Right cardiac atrium (tissue), 5 donors: ENCODE data around the gene MAP3K13. TPM values are rescaled to one million over a fixed set of nuclear protein-coding genes. Genes with fewer than 3 reads are reported as not detected.
A peak's percentile ranks its signal among the peaks of the same experiment; 100 is the strongest.

ENCODE experiments used
- ATAC-seq, 2 donors: fragments of 200-7000 bp; cut with Tn5 transposase; one replicate each; pipeline versions ENCODE4 v1.8.0 to v1.9.1; 2020; ENCODE audit warnings: moderate library complexity in 2 of 2, mild to moderate bottlenecking in 1 of 2
- DNase-seq, 3 donors: peaks; one replicate each; pipeline ENCODE4 v3.0.0-alpha.2; 2020
- H3K27ac ChIP-seq: one replicate; pipeline ENCODE4 v1.5.1; 2013; ENCODE audit warnings: mild to moderate bottlenecking, low read length, control low read depth, moderate library complexity
- H3K27me3 ChIP-seq: one replicate; pipeline ENCODE4 v1.6.1; 2013; ENCODE audit not compliant: control insufficient read depth, insufficient read depth
- H3K4me1 ChIP-seq: one replicate; pipeline ENCODE4 v1.6.1; 2013; ENCODE audit warnings: low read length; ENCODE audit not compliant: control insufficient read depth, insufficient read depth
- H3K4me3 ChIP-seq: one replicate; pipeline ENCODE4 v1.5.1; 2013; ENCODE audit warnings: low read length, control low read depth
- H3K9me3 ChIP-seq: one replicate; pipeline ENCODE4 v1.6.1; 2013; ENCODE audit warnings: low read length; ENCODE audit not compliant: control insufficient read depth
- whole genome bisulfite sequencing: extraction: QIAGEN DNeasy Blood & Tissue Kit; methylation state at CpG from one replicate; pipeline ENCODE4 v1.1.7; 2013; 5-methylcytosine and 5-hydroxymethylcytosine counted together
- intact Hi-C, 4 donors: fragments of 100-400 bp; cut with DNase I; formaldehyde crosslinking; loops; one replicate each; pipeline versions ENCODE4 v1.11.0 to v1.14.0; 2022 to 2023
- long read RNA-seq, 4 donors: library from polyadenylated mRNA; unstranded; transcript quantifications; one replicate each; pipeline ENCODE4 v2.0.0, GENCODE V29; 2020 to 2021
- polyA plus RNA-seq: library from polyadenylated mRNA; stranded (reverse); fragments of 200-250 nt; gene quantifications from one replicate; pipeline ENCODE4 v1.2.3, GENCODE V29; 2013
- total RNA-seq, 4 donors: library from RNA; stranded (reverse); fragmentation: NEBNext Ultra II Directional; extraction: Animal tissue kit (Norgen Biotek cat#: 25700); gene quantifications; one replicate each; pipeline ENCODE4 v1.2.1, GENCODE V29; 2021
- donor health status: healthy with polysubstance abuse.
- donor health status: DM: no; HTN: yes; CAD: no.
- donor health status: DM: no; HTN: no; CAD: no.
- donor health status: DM: no; HTN: yes; CAD: no; lungs with severe emphysema.
- donor health status: DM: yes; HTN: yes; CAD: no.

MAP3K13 gene, protein sequence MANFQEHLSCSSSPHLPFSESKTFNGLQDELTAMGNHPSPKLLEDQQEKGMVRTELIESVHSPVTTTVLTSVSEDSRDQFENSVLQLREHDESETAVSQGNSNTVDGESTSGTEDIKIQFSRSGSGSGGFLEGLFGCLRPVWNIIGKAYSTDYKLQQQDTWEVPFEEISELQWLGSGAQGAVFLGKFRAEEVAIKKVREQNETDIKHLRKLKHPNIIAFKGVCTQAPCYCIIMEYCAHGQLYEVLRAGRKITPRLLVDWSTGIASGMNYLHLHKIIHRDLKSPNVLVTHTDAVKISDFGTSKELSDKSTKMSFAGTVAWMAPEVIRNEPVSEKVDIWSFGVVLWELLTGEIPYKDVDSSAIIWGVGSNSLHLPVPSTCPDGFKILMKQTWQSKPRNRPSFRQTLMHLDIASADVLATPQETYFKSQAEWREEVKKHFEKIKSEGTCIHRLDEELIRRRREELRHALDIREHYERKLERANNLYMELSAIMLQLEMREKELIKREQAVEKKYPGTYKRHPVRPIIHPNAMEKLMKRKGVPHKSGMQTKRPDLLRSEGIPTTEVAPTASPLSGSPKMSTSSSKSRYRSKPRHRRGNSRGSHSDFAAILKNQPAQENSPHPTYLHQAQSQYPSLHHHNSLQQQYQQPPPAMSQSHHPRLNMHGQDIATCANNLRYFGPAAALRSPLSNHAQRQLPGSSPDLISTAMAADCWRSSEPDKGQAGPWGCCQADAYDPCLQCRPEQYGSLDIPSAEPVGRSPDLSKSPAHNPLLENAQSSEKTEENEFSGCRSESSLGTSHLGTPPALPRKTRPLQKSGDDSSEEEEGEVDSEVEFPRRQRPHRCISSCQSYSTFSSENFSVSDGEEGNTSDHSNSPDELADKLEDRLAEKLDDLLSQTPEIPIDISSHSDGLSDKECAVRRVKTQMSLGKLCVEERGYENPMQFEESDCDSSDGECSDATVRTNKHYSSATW
- total RNA-seq (10 to 100 TPM; 10.8 to 18.5 (median 12.5) TPM), polyA plus RNA-seq (11.5 TPM)
- long read RNA-seq, donor 1, transcript MAP3K13-212 (3 exons, 1,681 nt) = major isoform, 11 of 14 reads
- long read RNA-seq, donor 1, partial matches to known transcripts = 1 of 14 reads
- long read RNA-seq, donor 1, other reads (novel, unspliced or antisense) = 2 of 14 reads
- long read RNA-seq, donor 2, partial matches to known transcripts = 0 of 4 reads
- long read RNA-seq, donor 2, other reads (novel, unspliced or antisense) = 1 of 4 reads
- long read RNA-seq, donor 3, full-length matches to known transcripts = 5 of 20 reads
- long read RNA-seq, donor 3, partial matches to known transcripts = 5 of 20 reads
- long read RNA-seq, donor 3, other reads (novel, unspliced or antisense) = 10 of 20 reads
- long read RNA-seq, donor 4, partial matches to known transcripts = 2 of 7 reads
- long read RNA-seq, donor 4, other reads (novel, unspliced or antisense) = 1 of 7 reads

DNA sequence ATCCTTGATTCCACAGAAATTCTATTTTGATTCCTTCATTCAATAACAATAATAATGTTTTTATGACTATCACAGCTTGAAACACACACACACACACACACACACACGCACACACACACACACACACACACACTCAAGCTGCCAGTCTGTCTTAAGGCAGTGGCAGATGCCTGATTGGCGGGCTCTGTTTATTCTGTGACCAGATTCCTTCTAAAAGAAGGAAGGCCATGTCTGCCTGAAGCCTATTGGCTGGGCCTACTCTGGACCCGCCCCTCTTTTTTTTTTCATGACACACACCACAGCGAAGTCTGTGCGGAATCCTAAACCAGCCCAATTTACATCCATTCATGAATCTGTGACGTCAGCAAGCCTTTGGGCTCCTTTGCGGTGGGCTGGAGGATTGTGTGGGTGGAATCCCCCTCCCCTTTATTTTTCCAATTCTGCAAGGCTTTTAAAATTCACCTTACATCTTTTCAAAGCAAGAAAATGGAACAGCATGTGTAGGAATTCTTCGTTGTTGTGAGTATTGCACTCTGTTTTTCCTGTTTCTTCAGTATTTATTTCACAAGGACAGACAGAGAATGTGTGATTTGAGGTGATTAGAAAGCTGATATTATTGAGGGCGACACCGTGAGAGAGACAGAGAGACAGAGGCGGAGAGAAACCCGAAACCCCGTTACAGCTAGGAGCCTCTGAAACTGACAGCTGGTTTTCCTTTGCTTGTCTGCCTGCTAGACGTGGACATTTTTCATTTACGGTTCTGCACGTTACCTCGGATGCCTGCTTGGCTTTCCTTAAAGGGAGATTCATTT, at the start of gene MAP3K13:
MAP3K13 (plus strand) TSS at position 287 of the 812 bp plus-strand sequence. CDS start 65,446 bp downstream, outside the sequence.
- no peaks in the 10 kb centered on the region for H3K9me3 ChIP-seq
- no peaks in the 10 kb centered on the region for H3K27me3 ChIP-seq
- DNase-seq = peak; percentile 88 to 92 (median 89)
- peak within 1 kb of the TSS; percentile 96 for H3K4me3 ChIP-seq
- ATAC-seq = peak; percentile 100
- no peaks in the 10 kb centered on the region for H3K4me1 ChIP-seq
- intact Hi-C loops = no loop called here
- H3K27ac ChIP-seq = peak within 1 kb of the TSS; percentile 55
- WGBS = under 1% methylated on average over 17 of the region's 17 CpGs

DNA sequence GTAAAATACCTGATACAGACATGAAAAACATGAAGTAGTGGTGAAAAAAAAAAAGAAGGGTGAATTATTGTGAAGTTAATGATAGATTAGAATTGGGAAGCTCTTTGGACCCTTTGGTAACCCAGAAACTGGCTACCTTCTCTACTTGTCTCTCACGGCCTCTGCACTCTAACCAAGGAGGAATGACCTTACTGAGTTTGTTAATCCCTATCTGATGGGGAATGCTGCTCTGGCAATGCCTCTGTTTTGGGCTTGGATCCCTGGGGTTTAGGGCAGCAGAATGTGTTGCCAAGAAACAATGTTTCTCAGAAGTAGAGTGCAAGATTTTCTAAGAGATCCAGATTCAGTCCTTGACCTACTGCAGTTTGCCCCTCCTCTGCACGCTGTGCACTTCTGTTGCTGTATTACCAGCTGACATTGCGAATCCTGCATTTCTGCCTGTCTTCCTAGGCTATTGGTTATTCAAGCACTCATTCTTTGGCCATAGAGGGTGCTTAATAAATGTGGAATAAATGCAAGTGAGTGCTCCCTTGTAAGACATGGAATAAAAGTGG, 49.2 kb upstream of the MAP3K13 start:
- Histone ChIP-seq H3K9me3 (peaks cover 2% of the 10 kb centered on the region), H3K27ac (no peak overlapping the region), H3K27me3 (no peaks in the 10 kb centered on the region), H3K4me1 (no peaks in the 10 kb centered on the region), H3K4me3 (no peak overlapping the region)
- 91% methylated on average over 3 of the region's 3 CpGs for WGBS
- intact Hi-C loops = no loop called here
- no peak for ATAC-seq
- DNase-seq = no peak

DNA sequence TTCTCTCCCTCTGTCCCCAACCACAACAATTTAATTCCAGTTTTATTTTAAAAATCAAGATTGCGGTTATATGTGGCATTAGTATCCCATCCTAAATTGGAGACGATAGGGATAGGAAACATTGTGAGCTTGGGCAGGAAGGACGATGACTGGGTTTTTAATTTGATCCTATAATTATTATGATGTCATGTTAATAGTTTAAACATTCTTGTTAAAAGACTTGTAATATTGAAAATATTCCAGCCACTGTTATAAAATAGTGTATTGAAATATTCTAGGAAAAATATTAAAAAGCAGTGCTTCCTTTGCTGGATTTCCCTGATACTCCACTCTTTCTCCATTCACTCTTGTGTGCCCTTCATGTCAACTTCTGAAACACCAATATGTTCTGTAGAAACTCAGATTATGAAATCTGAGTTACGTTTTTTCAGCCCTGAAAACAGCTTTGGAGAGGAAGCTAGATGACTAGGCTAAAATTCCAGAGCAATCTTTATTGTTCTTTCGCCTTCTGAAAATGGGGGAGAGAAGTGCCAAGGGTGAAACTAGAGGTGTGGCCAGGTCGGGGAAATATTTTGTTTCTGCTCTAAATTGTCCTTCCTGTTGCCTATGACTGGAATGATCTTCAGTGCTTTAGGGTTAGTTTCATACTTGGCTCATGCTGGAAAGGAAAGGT, 46.1 kb upstream of the MAP3K13 start:
- DNase-seq = no peak
- Histone ChIP-seq H3K9me3 (no peaks in the 10 kb centered on the region), H3K27ac (no peak overlapping the region), H3K4me1 (no peaks in the 10 kb centered on the region), H3K27me3 (no peaks in the 10 kb centered on the region), H3K4me3 (no peak overlapping the region)
- intact Hi-C loops = no loop called here
- ATAC-seq = peak; percentile 67 to 82
- WGBS = 53% methylated on average over 6 of the region's 6 CpGs

DNA sequence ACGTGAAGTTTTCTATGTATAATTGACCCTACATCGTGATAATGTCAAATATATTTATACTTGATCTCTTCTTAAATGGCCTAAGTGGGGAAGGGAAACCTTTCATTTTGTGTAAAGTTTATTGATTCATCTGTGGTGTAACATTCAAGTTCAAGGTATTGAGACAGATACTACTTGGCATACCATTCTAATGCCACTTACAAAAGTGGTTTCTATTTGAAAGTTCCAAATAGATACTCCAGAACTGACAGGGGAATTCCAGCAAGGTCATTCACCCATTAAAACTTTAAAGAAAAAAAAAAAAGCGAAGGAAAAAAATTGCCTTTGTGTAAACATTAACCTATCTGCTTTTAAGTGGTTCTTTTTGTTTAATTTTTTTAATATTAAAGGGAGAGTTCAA, 45.3 kb upstream of the MAP3K13 start:
- DNase-seq = no peak
- no peaks in the 10 kb centered on the region for H3K9me3 ChIP-seq
- H3K4me1 ChIP-seq = no peaks in the 10 kb centered on the region
- H3K4me3 ChIP-seq = no peak overlapping the region
- WGBS = 62% methylated on average over 3 of the region's 3 CpGs
- no peak overlapping the region for H3K27ac ChIP-seq
- no peak for ATAC-seq
- H3K27me3 ChIP-seq = no peaks in the 10 kb centered on the region
- intact Hi-C loops = no loop called here

DNA sequence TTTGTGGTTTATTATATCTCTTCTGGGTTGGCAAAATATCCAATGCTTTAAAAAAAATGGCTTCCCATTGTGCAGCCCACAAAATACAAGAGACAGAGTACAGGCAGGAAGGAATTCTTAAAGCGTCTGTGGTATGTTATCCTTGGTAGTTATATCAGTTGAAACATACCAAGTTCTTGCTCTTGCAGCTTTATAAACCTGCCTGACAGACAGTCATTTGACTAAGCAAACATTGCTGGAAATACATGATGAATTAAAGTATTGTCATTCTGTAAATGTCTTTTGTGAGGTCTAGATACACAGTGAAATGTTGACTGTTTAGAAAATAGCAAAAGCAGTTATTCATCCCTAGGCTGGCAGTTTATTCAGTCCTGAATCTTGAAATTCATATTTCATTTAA, 44.8 kb upstream of the MAP3K13 start:
- ATAC-seq (no peak), DNase-seq (no peak)
- no peak overlapping the region for H3K27ac ChIP-seq
- H3K27me3 ChIP-seq = no peaks in the 10 kb centered on the region
- H3K9me3 ChIP-seq = no peaks in the 10 kb centered on the region
- H3K4me3 ChIP-seq = no peak overlapping the region
- intact Hi-C loops = no loop called here
- 25% methylated on average over 1 of the region's 1 CpG for WGBS
- H3K4me1 ChIP-seq = no peaks in the 10 kb centered on the region

DNA sequence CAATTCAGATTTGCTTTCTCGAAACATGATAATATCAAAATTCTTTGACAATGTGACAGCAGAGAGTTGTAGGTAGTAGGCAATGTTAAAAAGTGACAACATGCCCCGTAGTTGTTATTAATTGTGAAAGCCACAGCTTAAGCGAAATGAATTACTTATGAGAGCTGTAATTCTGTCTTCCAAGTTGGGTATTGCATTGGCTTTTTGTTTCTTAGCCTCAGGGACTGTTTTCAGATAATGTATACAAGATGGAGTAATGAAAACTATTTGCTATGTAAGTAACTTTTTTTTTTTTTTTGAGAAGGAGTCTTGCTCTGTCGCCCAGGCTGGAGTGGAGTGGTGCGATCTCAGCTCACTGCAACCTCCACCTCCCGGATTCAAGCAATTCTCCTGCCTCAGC, 43.1 kb upstream of the MAP3K13 start:
- H3K27me3 ChIP-seq = no peaks in the 10 kb centered on the region
- no peak overlapping the region for H3K27ac ChIP-seq
- no peak for DNase-seq
- no peak for ATAC-seq
- intact Hi-C loops = no loop called here
- no peaks in the 10 kb centered on the region for H3K4me1 ChIP-seq
- H3K4me3 ChIP-seq = no peak overlapping the region
- H3K9me3 ChIP-seq = no peaks in the 10 kb centered on the region
- 97% methylated on average over 6 of the region's 6 CpGs for WGBS

DNA sequence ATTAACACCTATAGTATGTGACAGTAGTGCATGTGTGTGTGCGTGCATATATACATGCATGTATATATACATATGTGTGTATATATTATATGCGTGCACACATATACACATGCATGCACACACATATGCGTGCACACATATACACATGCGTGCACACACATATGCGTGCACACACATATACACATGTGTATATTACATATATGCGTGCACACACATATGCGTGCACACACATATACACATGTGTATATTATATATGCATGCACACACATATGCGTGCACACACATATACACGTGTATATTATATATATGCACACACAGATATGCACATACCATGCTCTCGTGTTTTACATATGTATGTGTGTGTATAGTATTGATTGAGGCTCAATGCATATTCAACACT, 42.0 kb upstream of the MAP3K13 start:
- no peak for DNase-seq
- Histone ChIP-seq H3K27ac (no peak overlapping the region), H3K9me3 (no peaks in the 10 kb centered on the region), H3K27me3 (no peaks in the 10 kb centered on the region), H3K4me1 (no peaks in the 10 kb centered on the region), H3K4me3 (no peak overlapping the region)
- intact Hi-C loops = no loop called here
- WGBS = 95% methylated on average over 10 of the region's 10 CpGs
- ATAC-seq = no peak

DNA sequence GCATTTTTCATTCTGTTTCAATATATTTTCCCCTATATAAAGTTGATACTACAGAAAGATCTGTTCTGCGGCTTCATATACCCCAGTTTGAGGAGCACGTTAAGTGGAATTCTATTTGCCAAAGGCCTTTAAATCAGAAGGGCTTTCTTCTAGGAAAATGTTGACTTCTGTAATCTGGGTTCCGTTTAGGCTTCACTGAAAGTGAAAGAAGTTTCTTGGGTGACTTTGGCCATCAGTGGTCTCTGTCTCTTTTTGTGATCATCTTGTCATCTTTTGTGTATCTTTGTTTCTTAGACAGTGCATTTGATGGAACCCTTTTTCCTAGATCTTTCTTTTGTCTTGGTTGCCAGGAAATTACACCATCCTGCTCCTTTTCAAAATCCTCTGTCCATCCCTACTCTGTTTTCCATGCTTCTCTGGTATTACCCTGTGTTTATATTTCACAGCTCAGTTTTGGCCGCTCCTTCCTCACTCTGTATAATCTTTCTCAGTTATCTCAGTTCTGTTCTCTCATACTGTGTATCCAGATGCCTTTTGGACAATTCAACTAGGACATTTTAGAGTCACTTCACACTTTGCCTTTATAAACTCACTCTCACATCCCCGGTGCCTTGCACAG, 40.7 kb upstream of the MAP3K13 start:
- WGBS = 84% methylated on average over 5 of the region's 5 CpGs
- DNase-seq = no peak
- no peak overlapping the region for H3K4me3 ChIP-seq
- ATAC-seq = no peak
- intact Hi-C loops = no loop called here
- no peaks in the 10 kb centered on the region for H3K9me3 ChIP-seq
- no peaks in the 10 kb centered on the region for H3K4me1 ChIP-seq
- no peaks in the 10 kb centered on the region for H3K27me3 ChIP-seq
- no peak overlapping the region for H3K27ac ChIP-seq
